ENCODE data around the gene RANBP1.

The RANBP1 gene

DNA sequence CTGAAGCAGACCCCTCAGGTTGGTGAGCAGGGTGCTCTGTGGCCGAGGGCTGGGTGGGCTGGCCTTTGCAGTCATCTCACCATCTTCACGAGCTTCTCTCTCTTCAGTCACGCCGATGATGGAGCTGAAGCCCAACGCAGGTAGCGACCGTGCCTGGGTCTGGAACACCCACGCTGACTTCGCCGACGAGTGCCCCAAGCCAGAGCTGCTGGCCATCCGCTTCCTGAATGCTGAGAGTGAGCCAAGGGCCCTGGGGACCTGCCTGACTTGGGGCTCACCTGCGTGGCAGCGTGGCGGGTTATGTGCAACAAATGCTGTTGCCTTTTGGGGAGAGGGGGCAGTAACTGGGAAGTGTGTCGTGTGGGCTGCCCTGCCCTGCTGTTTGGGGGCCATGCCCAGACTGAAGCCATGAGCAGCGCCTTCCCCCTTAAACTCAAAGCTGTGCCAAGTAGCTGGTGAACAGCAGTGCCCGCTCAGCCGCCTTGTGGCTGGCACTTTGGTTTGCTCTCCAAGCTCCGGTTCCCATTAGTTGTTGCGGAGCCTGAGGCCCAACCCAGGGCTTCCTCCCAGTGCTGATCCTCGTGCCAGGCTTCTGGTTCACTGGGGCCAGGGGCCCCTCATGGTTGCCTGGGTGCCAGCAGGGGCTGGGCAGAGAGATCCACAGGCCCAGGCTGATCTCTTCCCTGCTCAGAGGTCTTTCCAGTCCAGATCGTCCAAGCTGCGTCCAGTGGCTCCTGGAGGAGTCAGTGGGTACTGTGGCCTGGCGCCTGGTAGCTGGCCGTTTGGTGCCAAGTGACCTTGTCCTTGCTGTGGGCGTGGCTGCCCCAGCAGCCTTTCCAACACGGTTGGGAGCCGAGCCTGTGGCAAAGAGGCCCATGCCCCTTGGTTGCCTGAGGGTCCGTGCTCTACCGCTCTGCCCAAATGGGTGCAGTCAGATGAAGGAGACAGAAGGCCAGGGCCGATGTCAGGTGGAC, 9.6 kb downstream of the RANBP1 start:
- DNase-seq (ENCODE audit: low spot score) = no peak

DNA sequence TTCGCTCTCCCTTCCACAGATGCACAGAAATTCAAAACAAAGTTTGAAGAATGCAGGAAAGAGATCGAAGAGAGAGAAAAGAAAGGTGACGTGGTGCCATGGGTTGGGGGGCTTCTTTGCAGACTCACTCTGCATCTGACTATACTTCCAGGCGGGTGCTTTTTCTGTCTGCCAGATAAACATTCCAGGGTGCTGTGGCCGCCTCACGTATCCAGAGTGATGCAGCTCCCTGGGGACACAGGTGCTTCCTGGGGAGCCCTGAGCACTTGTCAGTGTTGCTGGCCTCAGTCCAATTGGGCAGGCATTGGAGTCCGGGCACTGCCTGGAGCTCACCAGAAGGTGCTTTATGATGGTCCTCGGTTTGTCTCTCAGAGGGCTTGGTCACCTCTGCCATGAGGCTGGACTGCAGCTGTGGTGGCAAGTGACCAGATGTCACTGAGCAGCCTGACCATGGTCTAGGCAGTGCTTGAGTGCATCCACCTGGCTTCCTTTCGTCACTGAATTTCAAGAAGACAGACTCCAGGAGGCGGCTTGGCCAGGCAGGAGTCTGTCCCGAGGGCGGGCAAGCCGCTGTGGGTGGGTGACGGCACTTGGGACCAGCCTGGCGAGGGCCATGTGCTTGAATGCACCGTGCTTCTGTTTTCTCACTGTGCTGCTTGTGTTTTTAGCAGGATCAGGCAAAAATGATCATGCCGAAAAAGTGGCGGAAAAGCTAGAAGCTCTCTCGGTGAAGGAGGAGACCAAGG, 10.6 kb downstream of the RANBP1 start:
- DNase-seq (ENCODE audit: low spot score) = no peak

DNA sequence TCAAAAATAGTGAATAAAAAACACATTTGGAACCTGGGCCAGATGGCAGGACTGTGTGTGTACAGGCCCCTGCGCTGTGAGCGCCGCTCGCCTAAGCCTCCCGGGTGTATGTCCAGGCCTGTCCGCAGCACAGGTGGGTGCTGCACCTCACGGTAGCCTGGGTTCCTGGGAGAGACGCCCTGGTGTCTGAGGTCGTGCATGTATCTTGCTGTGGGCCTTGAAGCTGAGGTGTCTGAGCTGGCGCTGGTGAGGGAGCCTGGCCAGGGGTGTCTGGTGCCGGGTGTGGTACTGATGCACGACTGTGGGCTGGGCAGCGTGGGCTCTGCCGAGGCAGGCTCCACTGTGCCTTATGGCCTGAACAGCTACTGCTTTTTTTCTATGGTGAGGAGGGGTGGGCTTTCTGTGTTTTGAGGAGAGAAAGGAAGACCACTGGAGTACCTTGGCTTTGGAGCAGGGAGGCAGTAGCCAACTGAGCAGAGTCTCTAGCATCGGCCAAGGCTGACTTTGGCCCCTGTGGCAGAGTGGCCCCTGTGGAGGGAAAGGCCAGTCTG, 11.5 kb downstream of the RANBP1 start:
- DNase-seq (ENCODE audit: low spot score) = no peak

DNA sequence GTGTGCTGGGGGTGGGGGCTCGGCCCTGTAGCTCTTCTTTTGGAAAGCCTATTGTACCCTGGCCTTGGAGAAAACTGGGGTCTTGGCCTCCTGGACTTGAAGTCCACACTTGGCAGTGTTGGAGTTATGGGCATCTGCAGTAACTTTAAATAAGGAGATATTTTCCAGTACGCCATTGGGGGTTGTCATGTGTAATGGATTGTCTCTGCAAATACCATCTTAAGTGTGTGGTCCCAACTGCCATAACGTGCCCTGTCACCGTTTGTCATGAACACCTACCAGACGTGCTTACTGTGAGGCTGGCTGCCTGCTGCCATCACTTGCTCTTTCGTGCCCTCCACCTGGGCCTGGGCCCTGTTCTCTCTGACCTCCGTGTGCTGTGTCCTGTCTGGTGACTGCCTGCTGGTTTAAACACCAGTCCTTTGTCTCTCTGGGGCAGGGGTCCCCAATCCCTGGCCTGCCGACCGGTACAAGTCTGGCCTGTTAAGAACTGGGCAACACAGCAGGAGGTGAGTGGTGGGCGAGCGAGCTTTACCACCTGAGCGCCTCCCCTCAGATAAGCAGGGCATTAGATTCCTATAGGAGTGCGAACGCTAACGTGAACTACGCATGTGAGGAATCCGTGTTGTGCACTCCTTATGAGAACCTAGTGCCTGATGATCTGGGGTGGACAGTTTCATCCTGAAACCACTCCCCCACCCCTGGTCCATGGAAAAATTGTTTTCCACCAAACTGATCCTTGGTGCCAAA, 12.1 kb downstream of the RANBP1 start:
- DNase-seq (ENCODE audit: low spot score) = no peak

DNA sequence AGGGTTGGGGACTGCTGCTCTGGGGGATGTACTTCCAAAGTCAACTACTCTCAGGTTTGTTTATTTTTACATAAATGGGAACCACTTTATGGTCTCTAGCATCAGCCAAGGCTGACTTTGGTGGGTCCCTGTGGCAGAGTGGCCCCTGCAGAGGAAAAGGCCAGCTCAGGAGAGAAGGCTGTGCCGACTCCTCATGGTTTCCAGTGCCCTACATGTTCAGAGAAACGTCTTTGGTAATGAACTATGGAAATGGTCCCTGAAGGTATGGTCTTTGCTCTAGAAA, 12.7 kb downstream of the RANBP1 start:
- DNase-seq (ENCODE audit: low spot score) = no peak

DNA sequence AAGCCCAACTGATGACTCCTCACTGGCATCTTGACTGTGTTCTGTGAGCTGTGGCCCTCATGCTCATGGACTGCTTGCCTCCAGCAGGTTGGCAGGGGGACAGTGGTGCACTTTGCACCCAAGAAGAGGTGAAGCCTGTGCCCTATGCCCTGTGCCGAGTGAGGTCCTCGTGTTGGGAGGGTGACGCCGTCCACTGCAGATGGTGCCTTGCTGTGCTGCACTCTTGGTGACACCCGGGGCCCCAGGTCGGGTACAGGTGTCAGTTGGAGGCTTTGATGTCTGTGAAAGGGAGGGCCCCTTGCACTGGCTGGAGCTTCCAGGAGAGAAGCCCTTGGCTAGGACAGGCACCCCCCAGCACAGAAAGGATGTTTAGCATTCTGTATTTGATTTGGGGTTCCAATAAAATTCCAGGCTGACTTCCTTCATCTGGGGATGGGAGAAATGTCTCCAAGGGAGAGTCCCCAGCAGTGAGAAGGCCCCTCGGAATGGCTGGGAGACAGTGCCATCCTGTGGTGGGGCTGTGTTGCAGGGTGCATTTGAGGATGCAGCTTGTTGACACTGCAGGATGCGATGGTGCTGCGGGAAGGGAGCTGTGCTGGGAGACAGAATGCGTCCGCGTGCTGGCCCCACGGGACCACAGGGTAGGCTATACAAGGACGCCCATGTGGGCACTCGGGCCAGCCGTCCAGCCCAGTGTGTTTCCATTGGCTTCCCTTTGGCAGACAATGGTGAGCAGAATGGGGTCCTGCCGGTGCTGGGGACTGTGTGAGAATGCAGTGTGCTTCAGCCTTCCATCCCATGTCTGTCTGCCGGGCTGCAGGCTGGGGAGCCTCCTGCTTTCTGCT, 13.2 kb downstream of the RANBP1 start:
- no peak for DNase-seq (ENCODE audit: low spot score)

DNA sequence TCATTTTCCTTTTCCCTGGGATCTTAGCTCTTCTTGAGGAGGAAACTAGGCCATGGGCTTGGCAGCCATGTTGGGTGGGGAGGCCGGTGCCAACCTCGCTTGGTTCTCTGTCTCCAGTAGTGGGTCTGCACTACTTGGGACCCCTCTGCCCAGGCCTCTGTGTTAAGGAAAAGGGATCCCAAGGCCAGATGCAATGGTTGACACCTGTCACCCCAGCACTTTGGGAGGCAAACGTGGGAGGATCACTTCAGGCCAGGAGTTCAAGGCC, 13.8 kb downstream of the RANBP1 start:
- no peak for DNase-seq (ENCODE audit: low spot score)

DNA sequence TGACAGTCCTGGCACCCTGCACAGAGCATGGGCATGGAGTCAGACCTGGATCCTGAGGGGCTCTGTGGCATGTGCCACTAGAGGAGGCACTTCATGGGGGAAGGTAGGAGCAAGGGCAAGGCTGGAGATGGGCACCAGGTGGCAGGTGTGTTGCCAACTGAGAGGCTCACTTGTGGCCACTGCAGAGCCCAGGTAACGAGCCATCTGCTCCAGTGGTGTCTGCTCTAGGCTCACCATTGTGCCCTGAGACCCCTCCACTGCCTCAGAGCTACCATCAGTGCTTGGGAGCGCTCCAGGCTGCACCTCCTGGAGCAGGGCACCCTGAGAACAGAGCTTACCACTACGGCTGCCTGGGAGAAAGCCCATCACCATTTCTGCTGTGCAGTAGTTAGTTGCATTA, 14.4 kb downstream of the RANBP1 start:
- no peak for DNase-seq (ENCODE audit: low spot score)

DNA sequence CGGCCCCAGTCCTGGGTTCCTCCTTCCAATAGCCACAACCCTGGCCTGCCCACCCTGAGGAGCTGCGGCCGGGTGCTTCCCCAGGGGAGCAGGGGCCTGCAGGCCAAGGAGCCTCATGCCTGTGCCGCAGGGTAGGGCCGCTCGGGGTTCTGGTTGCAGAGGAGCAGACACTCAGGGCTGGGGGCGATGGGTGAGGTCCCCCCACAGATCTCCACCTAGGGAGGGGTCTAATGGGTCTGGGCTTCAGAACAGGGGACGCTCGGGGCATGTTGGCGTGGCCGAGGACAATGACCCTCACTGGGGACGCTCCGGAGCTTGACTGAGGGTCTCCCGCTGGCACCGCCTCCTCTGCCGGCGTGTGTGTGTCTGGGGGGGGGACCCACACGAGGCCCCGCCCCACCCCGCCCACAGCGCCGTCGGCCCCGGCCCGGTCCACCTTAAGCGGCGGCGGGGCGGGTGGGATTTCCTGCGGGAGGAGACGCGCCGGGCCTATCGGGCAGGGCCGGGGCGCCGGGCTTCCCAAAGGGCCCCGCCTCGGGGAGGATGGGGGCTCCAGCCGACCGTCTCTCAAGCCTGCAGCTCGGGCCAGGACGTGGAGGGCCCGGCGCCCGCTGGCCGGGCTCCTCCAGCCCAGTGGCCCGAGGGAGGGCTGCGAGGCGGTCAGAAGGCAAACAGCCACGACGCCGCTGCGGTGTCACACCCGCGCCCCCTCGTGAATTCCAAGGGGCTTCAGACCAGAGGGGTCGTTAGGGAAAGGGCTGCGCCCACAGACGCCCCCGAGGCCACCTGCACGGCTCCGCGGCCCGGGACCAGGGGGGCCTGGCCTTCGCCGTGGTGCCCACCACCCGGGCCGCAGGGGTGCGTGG, 15.1 kb downstream of the RANBP1 start:
- peak; percentile 87 for DNase-seq (ENCODE audit: low spot score)

DNA sequence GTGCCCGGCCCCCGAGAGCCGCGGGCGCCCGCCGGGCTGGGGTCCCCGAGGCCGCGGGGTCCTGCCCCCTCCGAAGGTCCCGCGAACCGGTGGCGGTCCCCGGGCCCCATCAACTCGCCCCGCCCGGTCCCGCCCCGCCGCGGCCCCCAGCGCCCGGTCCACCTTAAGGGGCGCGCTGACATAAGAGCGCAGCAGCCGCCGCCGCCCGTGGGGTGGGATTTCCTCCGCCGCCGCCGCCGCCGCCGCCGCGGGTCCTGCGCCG, 15.6 kb downstream of the RANBP1 start, which contains the start of gene ZDHHC8:
Gene ZDHHC8, plus strand, starts transcription at position 208 of the 262 bp plus-strand sequence. CDS start 144 bp downstream, outside the sequence.
- DNase-seq (ENCODE audit: low spot score) = no peak

DNA sequence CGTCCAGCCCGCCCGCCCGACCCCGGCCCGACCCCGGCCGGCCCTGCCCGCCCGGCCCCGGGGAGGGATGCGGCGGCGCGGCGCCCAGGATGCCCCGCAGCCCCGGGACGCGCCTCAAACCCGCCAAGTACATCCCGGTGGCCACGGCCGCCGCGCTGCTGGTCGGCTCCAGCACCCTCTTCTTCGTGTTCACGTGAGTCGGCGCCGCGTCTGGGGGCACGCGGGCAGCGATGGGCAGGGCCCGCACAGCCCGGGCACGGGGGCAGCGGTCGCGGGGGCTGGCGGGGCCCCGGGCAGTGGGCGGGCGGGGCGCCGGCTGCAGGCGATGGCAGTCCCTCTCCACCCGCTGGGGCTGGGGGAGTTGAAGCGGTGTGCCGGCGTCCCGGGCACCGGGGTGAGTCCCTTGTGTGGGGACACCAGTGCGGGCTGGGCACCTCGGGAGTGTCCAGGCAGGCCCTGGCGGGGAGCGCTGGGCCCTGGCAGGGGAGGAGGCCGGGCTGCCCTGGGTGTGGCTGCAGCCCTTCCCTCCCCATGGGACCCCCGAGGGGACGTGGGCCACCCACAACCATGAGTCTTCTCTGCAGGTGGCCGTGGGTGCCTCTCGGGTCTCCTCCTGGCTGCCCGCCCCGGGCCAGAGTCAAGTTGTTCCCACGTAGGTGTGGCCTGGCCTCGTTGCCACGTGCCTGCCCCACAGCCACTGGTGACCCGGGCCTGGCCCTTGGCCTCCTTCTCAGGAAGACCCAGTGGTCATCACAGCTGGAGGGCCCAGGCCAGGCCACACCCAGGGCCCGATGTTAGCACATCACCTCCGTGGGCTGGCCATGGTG, 16.2 kb downstream of the RANBP1 start:
- DNase-seq (ENCODE audit: low spot score) = no peak

DNA sequence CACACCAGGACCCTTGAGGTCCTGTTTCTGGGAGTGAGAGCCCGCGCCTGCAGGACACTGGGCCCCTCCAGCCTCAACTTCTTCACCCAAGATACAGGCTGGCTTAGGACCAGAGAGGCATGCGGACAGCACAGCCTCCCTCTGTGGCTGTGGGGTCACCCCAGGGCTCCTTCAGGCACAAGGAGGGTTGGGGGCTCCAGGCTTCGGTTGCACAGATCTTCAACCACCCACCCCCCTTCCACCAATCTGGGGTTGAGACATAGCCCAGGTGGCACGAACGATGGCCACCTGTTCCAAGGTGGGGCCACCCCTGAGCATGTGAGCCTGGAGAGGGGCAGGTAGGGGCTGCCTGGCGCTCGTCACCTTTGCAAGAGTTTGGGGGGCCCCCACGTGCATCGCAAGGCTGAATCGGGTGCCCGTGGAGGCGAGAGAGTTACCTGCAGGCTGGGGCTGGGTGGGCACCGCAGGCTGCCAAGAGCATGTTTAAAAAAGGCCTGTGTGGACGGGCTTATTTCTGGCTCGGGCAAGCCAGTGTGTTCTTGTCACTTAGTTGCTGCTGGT, 16.9 kb downstream of the RANBP1 start:
- no peak for DNase-seq (ENCODE audit: low spot score)

DNA sequence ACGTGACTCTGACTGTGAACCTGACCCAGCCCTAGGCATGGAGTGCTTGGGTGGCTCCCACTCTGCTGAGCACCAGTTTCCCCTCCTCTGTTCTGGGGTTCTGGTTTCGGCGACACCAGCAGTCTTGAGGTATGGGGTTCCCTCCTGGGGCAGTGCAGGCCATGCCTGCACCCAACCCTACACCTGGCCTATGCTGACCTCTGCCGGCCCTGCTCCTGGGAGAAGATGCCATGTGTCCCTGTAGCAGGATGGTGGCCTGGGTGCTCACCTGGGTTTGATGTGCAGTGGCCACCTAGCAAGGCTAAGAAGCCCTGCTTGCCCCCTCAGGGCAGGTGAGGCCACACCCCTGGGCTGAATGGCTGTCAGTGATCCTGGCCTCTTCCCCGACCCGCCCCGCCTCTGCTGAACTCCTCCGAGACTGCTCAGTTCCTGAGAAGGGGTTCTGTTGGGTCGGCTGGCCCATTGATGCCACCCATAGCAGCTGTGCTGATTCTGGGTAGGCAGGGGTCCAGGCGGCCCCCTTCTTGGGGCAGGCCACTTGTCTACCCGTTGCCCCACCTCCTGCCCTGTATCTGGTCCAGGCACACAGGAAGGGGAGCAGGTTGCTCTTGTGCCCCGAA, 18.1 kb downstream of the RANBP1 start:
- DNase-seq (ENCODE audit: low spot score) = no peak

DNA sequence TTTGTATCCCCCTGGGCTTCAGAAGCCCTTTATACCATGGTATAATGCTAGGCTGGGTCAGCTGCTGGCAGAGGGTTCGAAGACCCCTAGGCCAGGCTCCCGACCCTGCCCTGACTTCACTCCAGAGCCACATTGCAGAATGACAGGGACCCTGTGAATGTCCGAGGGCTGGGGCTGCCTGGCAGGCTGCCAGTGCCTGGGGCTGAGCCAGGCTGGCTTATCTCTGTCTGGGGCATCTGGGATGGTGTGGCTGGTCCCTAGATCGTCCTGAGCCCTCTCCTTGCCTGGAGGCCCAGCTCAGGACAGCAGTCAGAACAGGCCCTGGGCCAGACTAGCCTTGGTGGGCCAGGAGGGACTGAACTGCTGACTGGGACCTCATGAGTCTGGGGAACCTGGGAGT, 19.4 kb downstream of the RANBP1 start:
- no peak for DNase-seq (ENCODE audit: low spot score)

DNA sequence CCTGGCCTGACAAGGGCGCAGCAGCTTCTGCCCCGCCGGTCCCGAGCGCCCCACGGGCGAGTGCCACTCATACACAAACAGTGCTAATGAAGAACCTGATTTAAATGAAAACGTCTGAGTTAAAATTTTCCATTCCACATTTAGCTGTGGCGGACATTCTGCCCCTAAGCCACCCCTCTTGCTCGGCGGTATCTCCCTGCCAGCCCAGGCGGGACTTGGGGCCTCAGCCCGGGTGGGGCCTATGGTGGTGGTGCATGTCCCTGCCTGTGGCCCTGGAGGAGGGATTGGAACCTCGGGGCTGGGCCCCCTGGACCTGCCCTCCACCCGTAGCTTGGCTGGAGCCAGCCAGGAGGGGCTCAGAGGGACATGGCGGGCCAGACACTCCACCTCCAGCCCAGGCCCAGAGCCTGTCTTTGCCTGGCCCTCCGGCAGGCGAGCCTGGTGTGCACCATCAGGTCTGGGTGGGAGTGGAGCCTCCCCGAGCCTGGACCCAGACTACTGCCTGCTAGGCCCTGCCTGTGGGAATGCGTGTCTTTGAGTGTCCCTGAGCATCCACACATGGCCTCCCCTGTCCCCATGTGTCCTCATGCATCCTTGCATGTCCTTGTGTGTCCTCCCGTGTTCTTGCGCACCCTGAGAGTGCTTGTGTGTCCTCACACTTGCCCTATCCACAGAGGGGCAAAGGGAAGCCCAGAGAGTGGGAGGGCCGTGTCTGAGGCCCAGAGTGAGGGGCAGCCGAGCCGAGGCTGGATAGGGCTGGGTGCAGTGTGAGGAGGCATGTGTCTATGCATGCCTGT, 20.1 kb downstream of the RANBP1 start:
- DNase-seq (ENCODE audit: low spot score) = no peak

DNA sequence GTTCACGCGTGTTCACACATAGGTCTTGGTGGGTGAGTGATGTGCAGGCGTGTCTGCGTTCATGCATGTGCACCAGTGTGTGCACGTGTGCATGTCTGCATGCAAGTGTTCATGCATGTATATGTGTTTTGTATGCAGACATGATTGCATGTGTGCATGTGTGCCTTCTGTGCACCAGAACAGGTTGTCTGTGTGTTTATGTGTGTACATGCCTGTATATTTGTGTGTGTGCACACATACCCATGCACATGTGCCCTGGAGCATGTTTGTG, 20.6 kb downstream of the RANBP1 start:
- no peak for DNase-seq (ENCODE audit: low spot score)

DNA sequence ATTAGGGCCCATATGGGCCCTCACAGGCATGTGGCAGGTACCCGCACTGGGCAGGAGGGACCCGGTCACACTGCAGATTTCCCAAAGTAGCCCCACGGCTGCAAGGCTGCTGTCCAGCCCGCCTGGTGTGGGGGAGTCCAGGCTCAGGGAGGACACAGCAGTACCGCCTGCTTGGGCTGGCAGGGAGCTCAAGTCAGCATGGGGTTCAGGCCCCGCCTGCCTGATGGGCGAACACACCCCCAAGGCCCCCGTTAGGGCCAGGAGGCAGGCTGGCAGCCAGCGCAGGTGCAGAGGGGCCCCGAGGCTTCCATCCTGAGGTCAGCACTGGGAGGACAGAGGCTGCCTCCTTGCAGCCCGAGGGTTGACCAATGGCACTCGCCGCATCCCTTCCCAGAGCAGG, 21.2 kb downstream of the RANBP1 start:
- DNase-seq (ENCODE audit: low spot score) = no peak

DNA sequence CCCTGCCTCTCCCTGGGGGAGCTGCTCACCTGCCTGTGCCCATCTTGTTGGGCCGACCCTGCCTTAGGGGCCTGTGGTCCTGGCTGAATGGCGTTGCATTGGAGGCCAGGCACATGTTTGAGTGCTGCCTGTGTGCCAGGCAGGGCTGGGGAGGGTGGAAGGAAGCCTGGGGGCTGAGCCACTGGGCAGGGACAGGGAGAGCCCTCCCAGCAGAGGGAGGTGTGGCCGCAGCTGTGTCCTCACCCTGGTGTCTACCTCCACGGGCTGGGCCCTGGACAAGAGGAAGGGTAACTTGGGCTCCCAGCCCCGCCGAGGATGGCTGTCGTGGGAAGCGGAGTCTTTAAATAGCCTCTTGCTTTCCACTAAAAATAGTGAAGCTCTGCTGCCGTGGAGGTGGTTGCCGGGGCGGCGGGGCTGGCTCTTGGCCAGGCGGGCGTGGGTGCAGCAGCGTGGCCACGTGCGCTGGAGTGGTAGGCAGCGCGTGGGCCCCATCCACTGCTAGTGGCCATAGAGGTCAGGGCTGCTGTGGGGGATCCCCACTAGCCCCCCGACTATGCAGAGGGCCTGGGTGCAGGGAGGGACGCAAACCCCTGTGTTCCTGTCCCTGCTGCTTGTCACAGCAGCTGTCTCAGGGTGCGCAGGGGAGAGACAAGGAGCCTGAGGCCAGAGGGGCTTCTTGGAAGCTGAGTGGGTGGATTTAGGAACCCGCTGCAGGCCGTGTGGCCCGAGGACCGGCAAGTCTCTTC, 21.9 kb downstream of the RANBP1 start:
- DNase-seq (ENCODE audit: low spot score) = no peak

Measured in globus pallidus (tissue), 1 donor.